GM18858 (cell line): Measurements from ENCODE around the gene PMPCA.

Source experiments
- ATAC-seq: cut with Tn5 transposase; IDR thresholded peaks from one replicate; pipeline ENCODE4 v1.9.1; 2021; ENCODE audit not compliant: unreplicated experiment

The PMPCA gene

DNA sequence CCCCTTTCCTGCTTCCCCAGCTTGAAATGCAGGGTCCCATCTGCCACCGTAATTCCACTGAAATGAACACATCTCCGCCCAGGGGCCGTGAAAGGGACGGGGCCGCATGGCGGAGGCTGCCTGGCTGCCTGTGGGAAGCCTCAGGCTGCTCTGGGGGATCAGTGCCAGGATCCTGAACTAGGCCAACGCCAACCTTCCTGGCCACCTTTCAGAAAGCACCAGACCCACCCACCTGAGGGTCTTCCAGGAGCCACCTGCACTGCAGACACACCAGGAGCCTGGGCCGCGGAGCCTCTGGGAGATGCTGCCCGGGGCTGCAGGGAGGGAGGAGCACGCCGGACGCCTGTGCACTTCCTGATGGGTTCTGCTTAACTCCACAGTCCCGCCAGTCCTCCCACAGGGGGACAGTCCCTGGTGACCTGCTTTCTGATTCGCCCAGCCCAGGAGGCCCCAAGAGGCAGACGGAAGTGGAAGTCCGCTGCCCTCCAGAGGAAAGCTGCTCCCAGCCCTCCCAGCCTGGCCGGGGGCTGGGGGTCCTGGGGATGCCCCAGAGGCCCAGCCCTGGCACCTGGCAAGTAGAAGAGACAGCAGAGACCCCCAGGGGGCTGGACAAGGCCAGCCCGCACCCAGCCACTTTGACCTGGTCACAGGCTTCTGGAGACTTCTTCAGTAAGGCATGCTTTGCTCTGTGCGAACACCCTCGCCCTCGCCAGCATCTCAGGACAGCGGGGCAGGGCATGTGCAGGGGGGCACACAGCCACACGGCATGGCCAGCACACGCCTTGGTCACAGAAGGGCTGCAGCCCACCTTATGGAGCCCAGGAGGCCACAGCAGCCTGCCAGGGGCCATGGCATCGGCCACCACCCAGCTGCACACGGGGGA lies 36.9 kb upstream of the PMPCA start, which contains the start of gene CARD9:
Gene CARD9, minus strand, starts transcription at position 370 of the 883 bp plus-strand sequence. CDS start 1,591 bp downstream, outside the sequence.
- no peak for ATAC-seq

DNA sequence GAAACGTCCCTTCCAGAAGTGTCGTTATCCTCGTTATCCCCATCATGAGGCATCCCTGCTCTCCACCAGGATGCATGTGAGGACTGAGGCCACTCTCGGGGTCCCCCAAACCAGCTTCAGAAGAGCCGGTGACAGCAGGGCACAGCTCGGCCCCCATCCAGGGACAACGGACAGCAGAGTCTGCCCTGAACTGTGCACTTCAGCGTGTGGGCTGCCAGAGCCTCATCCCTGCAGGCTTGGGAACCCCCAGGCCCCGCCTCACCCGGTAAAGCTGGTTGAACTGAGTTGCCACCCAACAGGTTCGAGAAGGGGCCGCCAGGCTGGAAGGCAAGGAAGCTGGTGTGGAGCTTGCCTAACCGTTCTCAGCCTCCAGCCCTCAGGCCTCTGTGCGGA lies 36.3 kb upstream of the PMPCA start:
- ATAC-seq = no peak

DNA sequence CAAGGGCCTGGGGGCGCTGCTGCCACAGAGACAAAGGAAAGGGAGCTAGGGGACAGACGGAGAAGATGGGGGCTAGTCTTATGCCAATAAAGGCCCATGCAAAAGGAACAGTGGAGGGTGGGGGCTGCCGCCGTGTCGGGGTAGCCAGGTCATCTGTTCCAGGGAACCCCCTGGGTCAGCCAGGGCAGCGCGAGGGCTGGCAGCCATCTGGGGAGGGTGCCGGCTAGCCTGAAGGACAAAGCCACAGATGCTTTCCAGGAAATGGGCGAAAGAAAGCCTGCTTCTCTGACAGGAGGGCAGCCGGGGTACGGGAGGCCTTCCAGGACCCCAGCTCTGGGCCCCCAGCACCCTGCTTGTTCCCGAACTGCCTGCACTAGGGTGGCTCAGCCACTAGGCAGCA lies 35.4 kb upstream of the PMPCA start:
- ATAC-seq = no peak

DNA sequence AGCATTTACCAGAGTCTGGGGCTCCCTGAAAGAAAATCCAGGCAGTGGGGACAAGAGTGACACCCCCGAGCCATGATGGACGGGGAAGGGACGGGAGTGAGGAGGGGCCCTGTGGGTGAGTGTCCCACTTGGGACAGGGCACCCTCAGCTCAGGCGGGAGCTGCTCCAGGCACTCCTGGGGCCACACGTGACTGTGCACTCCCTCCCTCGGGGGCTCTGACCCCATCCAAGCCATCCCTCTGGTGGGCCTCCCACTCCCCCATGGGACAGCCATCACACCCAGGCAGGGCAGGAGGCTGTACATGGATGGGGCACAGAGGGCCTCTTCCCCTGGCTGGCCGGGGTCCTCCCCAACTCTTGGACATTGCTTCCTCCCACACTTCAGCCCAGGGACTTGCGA lies 34.0 kb upstream of the PMPCA start:
- no peak for ATAC-seq

DNA sequence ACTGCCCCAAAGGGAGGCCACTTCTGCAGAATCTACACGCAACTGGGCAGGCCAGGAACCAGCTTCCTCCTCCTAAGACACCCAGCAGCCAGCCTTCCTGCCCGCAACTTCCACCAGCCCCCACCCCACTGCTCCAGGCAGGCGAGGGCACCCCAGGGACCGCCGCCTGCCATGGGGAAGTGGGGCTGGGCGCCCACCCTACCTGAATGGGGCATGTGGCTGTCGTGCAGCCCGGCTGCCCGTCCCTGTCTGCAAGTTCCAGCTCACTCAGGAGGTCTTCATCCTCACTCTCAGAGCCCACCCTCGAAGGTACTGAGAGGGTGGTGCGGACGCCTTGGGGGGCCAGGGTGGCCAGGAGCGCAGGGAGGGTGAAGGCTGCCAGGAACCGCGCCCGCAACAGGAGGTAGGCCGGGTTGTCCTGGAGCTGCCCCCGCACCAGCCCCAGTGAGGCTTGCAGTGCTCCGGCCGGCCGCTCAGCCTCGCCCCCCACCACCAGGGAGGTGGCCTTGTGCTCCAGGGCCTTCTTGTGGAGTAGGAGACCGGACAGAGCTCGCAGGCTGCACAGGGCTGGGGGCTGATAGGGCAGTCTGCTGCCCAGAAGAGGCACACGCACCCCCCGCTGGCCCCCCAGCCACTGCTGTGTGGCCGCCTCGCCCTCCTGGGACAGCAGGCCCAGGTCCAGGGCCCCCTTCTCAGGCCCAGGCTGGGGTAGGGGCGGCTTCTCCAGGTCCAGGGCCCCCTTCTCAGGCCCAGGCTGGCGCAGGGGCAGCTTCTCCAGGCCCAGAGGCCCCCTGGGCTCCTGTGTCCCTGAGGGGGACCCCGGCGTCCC lies 32.9 kb upstream of the PMPCA start:
- no peak for ATAC-seq

DNA sequence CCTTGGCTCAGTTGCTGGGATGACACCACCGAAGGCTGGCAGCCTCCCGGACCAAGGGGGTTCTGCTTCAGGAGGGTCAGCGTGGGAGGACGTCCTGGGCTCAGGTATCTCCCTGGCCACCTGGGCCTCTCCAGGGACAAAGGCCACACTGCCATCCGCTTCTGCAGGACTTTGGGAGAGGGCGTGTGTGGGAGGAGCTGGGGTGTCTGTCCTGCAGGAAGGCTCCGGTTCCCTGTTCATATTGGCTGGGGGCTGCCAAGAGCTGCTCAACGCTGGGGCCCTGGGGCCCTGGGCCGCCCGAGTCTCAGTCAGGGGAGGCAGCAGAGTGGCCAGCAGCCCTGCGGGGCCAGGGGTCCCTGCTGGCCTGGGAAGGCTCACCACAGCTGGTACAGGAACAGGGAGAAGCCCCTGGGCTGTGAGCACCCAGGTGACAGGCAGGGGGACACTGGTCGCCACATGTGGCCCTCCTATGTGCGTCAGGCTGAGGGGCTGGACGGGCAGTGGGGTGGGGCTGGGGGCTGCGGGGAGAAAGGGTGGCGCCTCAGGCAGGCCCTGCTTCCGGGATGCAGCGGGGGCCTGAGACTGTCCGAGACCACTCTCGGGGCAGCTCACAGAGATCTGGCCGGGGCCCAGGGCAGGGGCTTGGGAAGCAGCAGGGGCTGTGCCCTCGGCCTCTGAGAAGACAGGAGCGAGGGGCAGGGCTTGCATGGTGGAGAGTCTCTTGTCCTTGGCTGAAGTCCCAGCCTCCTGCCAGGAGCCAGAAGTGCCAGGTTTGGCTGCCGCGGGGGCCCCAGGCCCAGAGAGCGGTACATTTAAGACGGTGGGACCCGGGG lies 32.1 kb upstream of the PMPCA start:
- no peak for ATAC-seq

DNA sequence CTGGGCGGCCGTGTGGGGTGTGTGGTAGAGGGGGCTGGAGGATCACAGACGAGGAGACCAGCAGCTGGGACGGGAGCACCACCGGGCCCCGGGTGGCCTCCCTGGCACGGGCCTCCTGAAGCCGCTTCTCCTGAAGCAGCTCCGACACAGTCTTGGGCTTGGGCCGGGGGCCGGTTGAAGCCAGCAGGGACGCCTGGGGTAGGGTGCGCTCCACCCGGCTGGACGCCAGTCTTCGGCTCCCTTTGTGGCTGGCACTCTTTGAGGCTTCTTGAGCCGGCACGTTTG lies 31.5 kb upstream of the PMPCA start:
- no peak for ATAC-seq

DNA sequence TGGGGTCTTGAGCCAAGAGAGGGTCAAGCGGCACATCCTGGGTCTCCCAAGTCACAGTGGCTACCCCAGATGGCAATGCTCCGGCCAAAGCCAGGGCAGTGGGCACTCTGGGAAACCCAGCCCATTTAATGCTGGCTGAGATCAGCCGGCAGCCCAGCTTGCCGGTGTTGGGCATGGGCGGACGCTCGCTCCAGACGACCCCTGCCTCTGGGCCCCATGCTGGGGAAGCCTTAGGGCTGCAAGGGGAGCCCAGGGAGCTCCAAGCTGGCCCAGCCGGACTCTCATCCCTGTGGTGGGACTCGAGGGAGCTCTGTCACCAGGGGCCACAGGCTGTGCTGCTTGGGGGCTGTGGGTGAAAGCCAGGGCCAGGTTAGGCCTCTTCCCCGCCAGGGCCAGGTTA lies 31.1 kb upstream of the PMPCA start:
- ATAC-seq = no peak

DNA sequence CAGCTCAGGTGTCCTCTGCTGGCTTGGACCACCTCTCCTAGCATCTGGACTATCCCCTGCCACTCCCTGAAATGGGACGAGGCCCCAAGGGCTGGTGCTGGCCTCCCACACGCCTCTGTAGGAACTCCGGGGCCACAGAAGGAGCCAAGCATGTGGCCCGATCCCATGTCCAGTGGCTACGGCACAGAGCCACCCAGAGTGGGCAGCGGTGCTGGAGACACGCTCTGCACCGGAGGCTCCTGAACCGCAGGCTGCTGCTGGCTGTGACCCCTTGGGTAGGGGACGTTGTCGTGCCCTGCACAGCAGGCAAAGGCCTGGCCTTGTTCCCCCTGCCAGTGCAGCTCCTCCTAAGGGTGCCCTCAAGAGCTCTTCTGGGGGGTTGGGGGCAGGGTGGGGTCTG lies 30.6 kb upstream of the PMPCA start:
- ATAC-seq = no peak

DNA sequence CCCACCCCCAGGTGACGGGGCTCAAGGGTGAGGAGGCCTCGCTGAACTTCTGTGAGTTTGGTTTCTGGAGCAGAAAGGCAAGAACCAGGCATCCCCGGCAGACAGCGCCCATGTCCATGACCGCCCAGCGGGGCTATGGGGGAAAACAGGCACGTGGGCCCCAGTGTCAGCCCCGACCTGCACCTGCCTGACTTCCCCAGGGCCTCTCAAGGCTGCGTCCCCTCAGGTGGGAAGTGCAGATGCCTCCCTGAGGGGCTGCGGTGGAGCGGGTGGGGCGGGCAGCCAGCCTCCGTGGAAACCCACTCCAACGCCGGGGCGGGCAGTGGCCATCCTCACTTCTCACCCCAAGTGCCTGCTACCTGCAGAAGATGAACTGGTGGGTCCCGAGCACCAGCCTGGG lies 30.1 kb upstream of the PMPCA start:
- no peak for ATAC-seq

DNA sequence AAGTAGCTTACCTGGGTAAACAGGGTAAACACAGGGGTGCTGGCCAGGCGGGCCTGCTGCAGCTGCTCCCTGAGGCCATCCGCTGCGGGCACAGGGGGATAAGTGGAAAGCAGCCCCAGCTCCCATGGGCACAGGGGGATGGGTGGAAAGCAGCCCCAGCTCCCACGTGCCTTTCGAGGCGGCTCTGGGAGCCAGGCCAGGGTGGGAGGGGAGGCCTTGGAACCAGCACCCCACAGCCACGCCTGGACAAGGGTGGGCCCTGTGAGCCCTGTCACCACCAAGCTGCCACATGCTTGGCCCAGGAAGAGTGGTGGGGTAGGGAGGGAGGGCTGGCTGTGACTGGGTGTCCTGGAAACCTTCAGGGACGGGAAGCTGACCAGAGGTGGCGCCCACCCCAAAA lies 29.1 kb upstream of the PMPCA start:
- ATAC-seq = no peak

DNA sequence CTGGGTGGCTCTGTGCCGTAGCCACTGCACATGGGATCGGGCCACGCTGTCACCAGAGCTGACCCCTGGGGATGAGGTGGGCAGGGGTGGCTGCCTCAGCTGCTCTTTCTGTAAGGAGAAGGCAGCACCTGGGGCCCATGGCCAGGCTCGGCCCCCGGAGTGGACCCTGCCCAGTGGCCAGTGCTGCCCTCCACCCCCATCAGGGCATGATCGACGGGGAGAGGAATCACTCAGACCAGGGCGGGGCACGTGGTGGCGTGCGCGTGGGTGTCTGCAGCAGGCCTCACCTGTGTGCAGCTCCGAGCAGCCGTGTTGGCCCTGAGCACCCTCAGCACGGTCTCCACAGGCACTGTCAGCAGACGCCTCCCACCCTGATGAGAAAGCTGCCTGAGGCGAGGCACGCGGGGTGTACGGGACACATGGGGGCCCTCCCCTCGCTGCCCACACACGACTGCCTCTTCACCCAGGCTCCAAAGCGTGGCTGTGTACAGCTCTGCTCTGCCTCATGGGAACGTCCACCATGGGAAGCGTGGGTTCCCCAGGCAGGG lies 28.4 kb upstream of the PMPCA start:
- ATAC-seq = no peak

DNA sequence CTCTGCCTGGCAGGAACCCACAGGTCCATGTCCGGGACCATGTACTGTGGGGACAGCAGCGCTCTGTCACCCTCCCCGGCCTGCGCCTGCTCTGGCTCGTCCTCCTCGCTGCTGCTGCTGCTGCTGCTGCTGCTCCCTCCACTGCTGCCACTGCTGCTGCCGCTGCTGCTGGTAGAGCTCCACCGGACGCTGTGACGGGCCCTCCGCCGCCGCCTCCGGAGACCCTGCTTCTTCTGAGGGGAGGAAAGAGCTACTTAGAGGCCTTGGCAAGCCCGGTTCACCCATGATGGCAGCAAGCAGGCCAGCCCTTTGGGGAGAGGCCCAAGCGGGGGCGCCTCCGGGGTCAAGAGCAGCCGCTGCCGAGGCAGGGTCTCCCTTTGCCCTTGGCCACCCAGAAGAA lies 27.0 kb upstream of the PMPCA start:
- ATAC-seq = no peak

DNA sequence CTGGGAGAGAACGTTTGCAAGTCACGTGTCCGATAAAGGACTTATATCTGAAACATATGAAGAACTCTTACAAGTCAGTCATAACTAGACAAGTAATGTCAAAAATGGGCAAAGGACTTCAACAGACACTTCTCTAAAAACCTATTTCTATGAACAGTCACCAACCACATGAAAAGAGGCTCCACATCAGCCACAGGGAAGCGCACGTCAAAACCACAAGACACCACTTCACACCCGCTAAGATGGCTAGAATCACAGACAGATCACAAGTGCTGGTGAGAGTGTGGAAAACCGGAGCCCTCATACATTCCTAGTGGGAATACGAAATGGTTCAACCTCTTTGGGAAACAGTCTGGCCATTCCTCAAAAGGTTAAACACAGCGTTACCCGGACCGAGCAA lies 25.4 kb upstream of the PMPCA start:
- no peak for ATAC-seq

DNA sequence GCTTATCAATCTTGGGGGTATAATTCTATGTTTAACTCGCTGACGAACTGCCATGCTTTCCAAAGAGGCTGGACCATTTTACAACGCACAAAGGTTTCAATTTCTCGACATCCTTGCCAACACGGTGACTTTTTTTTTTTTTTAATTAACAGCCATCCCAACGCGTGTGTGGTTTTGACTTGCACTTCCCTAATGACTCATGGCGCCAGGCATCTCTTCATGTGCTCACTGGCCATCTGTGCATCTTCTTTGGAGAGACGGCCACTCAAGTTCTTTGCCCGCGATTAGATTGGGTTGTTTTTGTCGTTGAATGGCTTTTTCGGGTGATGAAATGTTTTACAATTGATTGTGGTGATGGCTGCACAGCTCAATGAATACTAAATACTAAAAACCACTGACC lies 24.4 kb upstream of the PMPCA start:
- ATAC-seq = no peak

DNA sequence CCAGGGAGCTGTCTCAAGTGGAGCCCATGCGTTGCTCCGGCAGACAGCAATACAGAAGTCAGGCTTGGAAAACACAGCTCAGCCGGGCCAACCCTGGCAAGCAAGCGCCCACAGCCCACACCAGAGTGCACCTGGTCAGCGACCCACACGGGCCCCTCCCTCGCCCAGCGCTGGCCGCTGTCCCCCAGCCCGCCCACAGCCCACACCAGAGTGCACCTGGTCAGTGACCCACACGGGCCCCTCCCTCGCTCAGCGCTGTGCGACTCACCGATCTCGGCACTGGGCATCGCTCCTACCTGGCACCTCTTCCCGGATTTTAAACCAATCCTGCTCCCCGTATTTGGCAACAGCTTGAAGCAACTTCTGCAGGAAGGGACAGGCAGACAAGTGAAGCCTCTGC lies 23.2 kb upstream of the PMPCA start:
- no peak for ATAC-seq

DNA sequence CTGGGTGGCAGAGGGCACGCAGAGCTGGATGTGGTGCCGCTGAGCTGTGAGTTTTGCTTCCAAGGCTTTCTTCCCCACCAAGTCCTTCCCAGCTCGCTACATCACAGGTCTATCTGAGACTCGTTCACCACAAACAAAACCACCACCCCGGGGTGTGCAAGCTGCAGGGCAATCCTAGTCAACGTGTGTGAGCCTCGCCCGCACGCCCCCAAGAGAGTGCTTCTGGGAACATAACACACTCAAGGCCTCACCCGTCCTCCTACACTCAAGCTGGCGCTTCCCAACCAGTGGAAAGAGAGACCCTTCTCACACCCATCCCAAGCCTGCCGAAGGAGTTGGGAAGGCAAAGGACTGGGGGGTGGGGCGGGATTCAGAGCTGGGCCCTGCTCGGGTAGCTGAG lies 21.1 kb upstream of the PMPCA start:
- ATAC-seq = no peak

DNA sequence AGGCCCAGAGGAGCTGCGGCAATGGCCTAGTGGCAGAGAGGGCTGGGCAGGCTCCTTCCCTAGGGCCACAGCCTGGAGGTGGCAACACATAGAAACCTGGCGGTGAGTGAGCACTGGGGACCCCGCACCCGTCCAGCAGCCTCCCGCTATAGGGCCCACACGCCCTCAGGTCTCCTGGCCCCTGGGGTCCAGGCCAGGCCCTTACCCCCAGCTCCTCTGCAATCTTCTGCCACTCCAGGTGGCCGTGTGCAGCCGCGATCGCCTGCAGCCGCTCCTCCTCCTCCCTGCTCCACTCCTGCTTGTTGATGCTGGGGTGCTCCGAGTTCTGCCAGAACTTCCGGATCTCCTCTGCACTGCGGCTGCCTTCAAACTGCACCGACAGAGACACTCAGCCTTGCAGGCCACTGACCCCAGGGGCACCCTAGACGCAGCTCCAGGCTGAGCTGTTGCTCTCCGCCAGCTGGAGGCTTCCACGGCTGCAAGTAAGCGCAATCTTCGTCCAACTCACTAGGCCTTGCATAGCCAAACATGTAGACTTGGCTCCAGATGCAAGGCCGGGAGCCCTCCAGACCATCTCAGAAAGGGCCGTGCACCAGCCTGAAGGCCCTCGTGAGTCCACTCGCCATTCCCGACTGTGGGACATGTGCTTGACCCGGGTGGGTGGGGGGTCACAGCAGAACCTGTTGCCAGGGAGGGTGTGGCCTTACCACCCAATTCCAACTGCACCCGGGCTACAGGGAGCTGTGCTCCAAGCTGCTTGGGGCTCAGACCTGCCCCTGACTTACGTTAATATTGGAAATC lies 18.5 kb upstream of the PMPCA start:
- no peak for ATAC-seq

DNA sequence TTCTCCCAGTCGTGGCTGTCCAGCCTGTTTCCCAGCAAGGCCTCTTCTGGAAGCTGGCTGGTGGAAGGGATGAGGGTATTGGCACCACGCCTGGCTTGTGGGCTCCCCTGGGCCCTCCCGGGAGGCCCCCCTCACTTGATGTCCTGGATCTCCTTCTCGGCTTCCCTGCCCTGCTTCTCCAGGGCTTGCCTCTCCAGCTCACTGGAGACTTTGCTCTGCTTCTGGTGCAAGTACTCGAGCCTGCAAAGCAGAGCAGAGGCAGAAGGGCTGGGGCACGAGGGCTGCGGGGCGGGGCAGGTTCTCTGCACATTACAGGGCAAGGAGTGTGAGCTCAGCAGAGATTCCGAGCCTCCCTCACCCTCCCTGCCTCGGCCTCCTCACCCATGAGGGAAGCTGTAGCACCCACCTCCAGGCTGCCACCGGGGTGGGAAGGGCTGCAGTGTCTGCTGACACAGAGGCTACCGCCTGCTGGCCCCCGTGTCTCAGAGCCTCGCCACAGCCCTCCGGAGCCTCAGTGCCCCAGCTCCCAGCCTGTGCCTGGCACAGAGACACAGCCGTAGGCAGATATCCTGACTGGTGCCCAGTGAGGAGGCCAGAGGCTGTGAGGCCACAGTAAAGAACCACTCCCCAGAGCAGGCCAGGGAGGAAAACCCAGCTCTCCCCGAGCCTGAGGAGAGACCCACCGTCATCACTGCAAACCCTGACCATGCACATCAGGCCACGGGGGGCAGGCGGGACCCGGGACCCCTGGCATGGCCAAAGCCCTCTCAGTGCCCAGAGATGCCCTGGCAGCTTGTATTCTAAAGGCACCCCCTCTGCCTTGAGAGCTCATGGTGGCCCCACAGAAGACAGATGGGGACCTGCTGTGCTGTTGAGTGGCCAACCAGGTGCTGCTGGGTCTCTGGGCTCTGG lies 17.7 kb upstream of the PMPCA start:
- no peak for ATAC-seq
